HG03558 (cell line): ENCODE data around the gene SMIM13.

ENCODE experiments used
- ATAC-seq: cut with Tn5 transposase; IDR thresholded peaks from one replicate; pipeline ENCODE4 v1.9.1; 2021; ENCODE audit warnings: moderate number of reproducible peaks; ENCODE audit not compliant: unreplicated experiment; ENCODE audit errors: extremely low read depth

The SMIM13 gene

DNA sequence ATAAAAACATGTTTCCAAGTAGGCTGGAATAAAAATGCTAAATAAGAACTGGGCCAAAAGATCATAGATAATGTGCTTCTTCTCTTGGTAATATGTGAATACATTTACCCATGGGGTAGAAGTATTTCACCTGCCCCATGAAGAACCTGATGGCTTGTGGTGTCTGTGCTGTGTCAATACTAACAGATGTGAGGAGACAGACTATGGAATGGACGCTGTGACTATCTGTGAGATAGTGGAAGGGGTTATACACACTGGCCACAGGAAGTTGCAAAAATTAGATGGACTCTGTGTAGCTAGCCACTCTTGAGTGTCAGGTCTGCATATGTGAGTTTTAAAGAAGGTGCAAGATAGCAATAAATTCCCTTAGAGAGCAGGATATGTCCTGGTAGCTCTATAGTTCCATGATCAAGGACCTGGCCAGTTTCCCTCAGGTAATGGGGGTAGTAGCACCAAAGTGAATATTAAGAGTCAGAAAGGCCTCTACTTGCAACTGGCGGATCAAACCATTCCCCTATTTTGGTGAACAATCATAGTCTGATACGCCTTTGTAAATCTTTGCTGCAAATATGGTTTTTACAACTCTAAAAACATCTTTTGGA, 90.2 kb downstream of the SMIM13 start:
- ATAC-seq = no peak

DNA sequence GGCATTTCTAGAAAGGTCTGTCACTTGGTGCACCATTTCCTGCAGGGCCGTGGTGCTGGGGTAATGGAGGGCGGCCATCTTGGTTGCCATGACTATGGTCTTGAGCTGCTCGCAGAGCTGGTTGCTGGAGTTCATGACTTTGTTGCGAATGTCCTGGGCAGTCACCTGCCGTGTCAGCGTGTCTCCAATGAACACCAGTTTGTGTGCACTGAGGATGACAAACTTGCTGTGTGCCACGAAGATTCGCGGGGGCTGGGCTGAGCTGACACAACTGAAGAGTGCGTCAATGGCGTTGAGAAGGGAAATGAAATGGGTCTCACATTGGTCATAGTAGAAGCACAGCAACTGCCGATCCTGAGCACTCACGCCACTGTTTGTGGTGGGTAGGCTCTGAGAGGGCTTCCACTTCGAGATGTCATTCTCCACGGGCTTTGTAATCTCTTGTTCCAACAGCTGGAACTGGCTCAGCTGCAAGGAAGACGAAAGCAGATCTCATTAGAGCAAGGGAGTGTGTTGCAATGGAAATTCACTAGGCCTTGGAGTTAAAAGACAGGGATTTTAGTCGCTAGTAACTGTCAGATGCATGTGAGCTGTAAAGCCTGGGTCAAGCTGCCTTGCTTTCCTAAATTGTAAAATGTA, 91.7 kb downstream of the SMIM13 start:
- ATAC-seq = no peak

DNA sequence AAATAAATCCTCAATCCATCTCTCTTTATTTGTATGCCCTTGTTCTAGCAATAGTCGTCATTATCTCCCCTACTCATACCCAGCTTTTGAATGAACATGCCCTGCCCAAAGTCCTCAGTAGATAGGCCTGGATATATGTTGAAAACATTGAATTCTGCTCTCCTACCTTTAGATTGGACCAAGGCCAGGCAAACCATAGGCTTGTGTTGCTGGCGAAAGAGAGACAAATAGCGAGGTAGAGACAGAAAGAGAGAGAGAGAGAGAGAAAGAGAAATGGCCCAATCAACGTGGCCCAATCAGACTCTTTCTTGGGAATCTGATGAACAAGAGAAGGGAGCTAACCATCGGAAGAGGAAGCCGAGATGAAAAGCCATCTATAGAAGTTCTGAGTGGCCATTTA, 93.7 kb downstream of the SMIM13 start:
- no peak for ATAC-seq
